Activated CD8-positive, alpha-beta T cell treated with anti-CD3 and anti-CD28 coated beads for 36 hours (primary cell): ENCODE results near the gene ZFYVE28. TPM values are rescaled to one million over a fixed set of nuclear protein-coding genes. Genes with fewer than 3 reads are reported as not detected.
"Not testable (repeated sequence)": the region's sequence is repeated elsewhere in the genome, so short reads cannot be mapped to it uniquely, and the experiment has no call there.

Source experiments
- ATAC-seq: fragments of 200-7000 bp; cut with Tn5 transposase; one replicate; pipeline ENCODE4 v1.10.0; 2021; ENCODE audit warnings: mild to moderate bottlenecking, moderate library complexity
- CTCF ChIA-PET: fragments of 350-600 bp; sonication (Branson Sonifier 250); formaldehyde crosslinking; loops from one replicate; lab custom pipeline; 2021; ENCODE audit warnings: antibody characterized with exemption; lab: Charles Lee
- POLR2A ChIA-PET: fragments of 350-600 bp; sonication (Branson Sonifier 250); formaldehyde crosslinking; loops from one replicate; lab custom pipeline; 2021; ENCODE audit warnings: antibody characterized with exemption; lab: Charles Lee
- DNase-seq: peaks from one replicate; pipeline ENCODE4 v3.0.0-alpha.2; 2020
- H3K27ac Mint-ChIP-seq: one replicate; pipeline ENCODE4 v1.8.0; 2021; ENCODE audit warnings: mild to moderate bottlenecking, mixed read lengths
- H3K27me3 Mint-ChIP-seq: one replicate; pipeline ENCODE4 v1.8.0; 2021; ENCODE audit warnings: mixed read lengths
- H3K36me3 Mint-ChIP-seq: one replicate; pipeline ENCODE4 v1.8.0; 2021; ENCODE audit warnings: low read depth, mixed read lengths
- H3K4me1 Mint-ChIP-seq: one replicate; pipeline ENCODE4 v1.8.0; 2021; ENCODE audit warnings: low read depth, mixed read lengths
- H3K4me3 Mint-ChIP-seq: one replicate; pipeline ENCODE4 v1.8.0; 2021; ENCODE audit warnings: mild to moderate bottlenecking, moderate library complexity, mixed read lengths
- H3K9me3 Mint-ChIP-seq: one replicate; pipeline ENCODE4 v1.8.0; 2021; ENCODE audit warnings: mixed read lengths
- intact Hi-C: fragments of 100-400 bp; cut with micrococcal nuclease; formaldehyde crosslinking; loops from one replicate; pipeline ENCODE4 v1.10.0; 2022
- total RNA-seq, 2 experiments: library from RNA; stranded (reverse); gene quantifications; one replicate each; pipeline ENCODE4 v1.2.3, GENCODE V29; 2021
- TF ChIP-seq, protein P1 (sequence below): fragments of 200-600 bp; IDR thresholded peaks from one replicate; pipeline ENCODE4 v1.8.0; 2022; ENCODE audit warnings: antibody characterized with exemption, mild to moderate bottlenecking

Gene ZFYVE28
- total RNA-seq, 2 experiments from 2014 or later, result 4.9 to 7.0 TPM

DNA sequence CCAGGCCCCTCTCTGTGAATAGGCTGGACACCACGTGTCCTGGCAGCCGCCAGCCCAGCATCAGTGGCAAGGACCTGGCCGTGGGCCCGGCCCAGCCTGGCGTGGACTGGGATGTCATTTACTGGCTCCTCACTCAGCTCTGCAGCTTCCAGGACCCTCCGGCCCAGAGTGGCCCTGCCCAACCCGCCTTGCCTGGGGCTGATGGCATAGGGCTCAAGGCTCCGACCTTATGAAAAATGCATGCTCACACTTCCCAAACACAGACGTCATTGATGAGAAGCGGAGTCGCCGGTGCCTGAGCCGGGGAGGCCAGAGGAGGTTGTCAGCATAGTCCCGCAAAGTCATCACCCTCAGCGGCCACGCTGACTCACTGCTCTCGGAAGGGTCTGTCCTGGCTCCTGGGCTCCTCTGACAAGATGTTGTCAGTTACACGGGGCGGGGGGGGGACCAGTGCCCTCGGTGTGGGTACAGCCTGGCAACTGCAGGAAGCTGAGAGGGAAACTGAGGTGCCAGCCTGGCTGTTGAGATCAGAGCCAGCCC lies 14.6 kb upstream of the ZFYVE28 start:
- ChIA-PET POLR2A (no interaction called here), CTCF (interaction anchor here (1.2 to 5.2 kb wide), 2 partner anchors 9 to 213 kb away, joined by 3 to 22 read pairs; no protein-coding TSS in a partner anchor)
- Mint-ChIP-seq H3K4me3 (no peak overlapping the region), H3K27me3 (no peaks in the 10 kb centered on the region), H3K9me3 (no peaks in the 10 kb centered on the region), H3K36me3 (no peaks in the 10 kb centered on the region), H3K27ac (no peak overlapping the region), H3K4me1 (no peaks in the 10 kb centered on the region)
- DNase-seq (no peak), ATAC-seq (no peak)
- intact Hi-C loops, result no loop called here
- TF ChIP-seq, protein P1, sequence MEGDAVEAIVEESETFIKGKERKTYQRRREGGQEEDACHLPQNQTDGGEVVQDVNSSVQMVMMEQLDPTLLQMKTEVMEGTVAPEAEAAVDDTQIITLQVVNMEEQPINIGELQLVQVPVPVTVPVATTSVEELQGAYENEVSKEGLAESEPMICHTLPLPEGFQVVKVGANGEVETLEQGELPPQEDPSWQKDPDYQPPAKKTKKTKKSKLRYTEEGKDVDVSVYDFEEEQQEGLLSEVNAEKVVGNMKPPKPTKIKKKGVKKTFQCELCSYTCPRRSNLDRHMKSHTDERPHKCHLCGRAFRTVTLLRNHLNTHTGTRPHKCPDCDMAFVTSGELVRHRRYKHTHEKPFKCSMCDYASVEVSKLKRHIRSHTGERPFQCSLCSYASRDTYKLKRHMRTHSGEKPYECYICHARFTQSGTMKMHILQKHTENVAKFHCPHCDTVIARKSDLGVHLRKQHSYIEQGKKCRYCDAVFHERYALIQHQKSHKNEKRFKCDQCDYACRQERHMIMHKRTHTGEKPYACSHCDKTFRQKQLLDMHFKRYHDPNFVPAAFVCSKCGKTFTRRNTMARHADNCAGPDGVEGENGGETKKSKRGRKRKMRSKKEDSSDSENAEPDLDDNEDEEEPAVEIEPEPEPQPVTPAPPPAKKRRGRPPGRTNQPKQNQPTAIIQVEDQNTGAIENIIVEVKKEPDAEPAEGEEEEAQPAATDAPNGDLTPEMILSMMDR, result no peak

DNA sequence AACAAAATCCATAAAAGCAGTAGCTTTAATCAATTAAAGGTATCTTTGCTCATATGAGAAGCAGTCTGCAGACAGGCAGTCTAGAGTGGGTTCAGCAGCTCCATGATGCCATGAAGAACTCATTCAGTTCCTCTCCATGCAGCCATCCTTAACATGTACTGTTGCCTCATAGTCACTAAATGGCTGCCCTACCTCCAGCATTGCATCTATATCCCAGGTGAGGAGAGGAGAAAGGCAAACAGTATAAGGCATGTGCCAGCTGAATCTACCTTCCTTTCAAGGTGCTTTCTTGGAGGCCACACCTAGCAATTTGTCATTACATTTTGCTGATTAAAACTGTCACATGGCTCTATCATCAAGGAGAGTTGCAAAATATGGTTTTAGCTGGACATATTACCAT lies 13.6 kb upstream of the ZFYVE28 start:
- H3K27ac Mint-ChIP-seq, result no peak overlapping the region
- POLR2A ChIA-PET, result no interaction called here

DNA sequence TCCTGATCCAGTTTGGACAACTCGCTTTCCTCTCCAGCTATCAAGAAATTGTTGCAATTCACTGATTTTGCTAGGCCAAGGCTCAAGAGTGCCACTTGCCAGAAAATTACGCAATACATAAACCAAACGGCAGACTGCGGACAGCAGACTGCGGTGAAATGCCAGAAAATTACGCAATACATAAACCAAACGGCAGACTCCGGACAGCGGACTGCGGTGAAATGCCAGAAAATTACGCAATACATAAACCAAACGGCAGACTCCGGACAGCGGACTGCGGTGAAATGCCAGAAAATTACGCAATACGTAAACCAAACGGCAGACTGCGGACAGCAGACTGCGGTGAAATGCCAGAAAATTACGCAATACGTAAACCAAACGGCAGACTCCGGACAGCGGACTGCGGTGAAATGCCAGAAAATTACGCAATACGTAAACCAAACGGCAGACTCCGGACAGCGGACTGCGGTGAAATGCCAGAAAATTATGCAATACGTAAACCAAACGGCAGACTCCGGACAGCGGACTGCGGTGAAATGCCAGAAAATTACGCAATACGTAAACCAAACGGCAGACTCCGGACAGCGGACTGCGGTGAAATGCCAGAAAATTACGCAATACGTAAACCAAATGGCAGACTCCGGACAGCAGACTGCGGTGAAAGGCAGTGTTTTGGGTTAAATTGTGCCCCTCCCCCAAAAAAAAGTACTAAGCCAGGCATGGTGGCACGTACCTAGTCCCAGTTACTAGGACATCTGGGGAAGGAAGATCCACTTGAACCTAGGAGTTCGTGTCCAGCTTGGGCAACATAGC lies 11.7 kb upstream of the ZFYVE28 start:
- DNase-seq, H3K4me3 Mint-ChIP-seq, intact Hi-C loops, ATAC-seq, H3K4me1 Mint-ChIP-seq, H3K9me3 Mint-ChIP-seq, H3K27me3 Mint-ChIP-seq, H3K27ac Mint-ChIP-seq, H3K36me3 Mint-ChIP-seq: not testable (repeated sequence)
- POLR2A ChIA-PET, result interaction anchor here (0.7 kb wide), 1 partner anchor 184 kb away, joined by 3 read pairs; no protein-coding TSS in a partner anchor
- CTCF ChIA-PET, result interaction anchor here (5.2 kb wide), 1 partner anchor 12 kb away, joined by 22 read pairs; no protein-coding TSS in a partner anchor

More for the DNA sequence above, 13.6 kb upstream of the ZFYVE28 start:
- H3K9me3 Mint-ChIP-seq, result no peaks in the 10 kb centered on the region
- no peaks in the 10 kb centered on the region for H3K36me3 Mint-ChIP-seq
- H3K4me1 Mint-ChIP-seq, result no peaks in the 10 kb centered on the region
- DNase-seq (no peak), ATAC-seq (no peak)
- intact Hi-C loops, result no loop called here
- TF ChIP-seq, protein P1, result no peak
- H3K4me3 Mint-ChIP-seq, result no peak overlapping the region
- CTCF ChIA-PET, result interaction anchor here (1.2 to 5.2 kb wide), 2 partner anchors 10 to 212 kb away, joined by 4 to 22 read pairs; no protein-coding TSS in a partner anchor
- H3K27me3 Mint-ChIP-seq, result no peaks in the 10 kb centered on the region

DNA sequence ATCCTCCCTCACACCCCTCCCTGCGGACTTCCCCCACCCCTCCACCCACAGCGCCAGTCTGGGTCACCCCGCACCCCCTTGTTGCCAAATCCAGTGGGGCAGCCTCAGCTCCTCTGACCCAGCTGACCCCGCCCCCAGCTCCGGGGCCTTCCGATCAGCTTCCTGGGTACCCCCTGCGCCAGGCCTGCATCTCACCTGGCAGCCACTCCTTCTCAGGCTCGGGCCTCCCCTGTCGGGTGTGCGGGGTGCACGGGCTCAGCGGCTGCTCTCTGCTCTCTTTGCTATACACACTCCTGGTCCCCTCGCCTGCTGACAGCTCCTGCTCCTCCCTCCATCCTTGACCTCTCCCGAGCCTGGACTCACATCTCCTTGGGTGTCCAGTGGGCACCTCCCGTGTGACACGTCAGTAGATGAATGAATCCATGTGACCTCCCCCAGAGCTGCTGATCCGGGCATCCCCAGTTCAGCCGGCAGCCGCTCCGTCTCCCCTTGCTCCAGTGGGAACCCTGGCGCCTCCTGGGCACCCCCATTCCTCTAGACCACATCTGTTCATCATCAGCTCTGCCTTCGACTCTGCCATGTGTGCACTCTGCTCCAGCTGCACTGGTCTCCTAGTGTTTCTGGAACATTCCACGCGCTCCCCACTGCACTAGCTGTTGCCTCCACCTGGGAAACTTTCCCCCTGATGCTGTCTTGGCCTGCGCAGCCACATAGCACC lies 10.2 kb upstream of the ZFYVE28 start:
- no peak overlapping the region for H3K27ac Mint-ChIP-seq
- intact Hi-C loops, result no loop called here
- TF ChIP-seq, protein P1, result no peak
- H3K4me3 Mint-ChIP-seq, result no peak overlapping the region
- DNase-seq, result no peak
- ChIA-PET POLR2A (interaction anchor here (2.0 kb wide), 1 partner anchor 41 kb away, joined by 6 read pairs; the partner anchor contains the start of gene RNF4), CTCF (interaction anchor here (1.0 to 5.2 kb wide), 5 partner anchors 10 to 22 kb away, joined by 3 to 22 read pairs (median 4); partner anchors contain the start of genes CFAP99 and ZFYVE28)
- H3K4me1 Mint-ChIP-seq, result no peaks in the 10 kb centered on the region
- ATAC-seq, result no peak
- H3K27me3 Mint-ChIP-seq, result no peaks in the 10 kb centered on the region
- H3K36me3 Mint-ChIP-seq, result no peaks in the 10 kb centered on the region
- no peaks in the 10 kb centered on the region for H3K9me3 Mint-ChIP-seq
